WTC11 (cell line): Measurements from ENCODE around the gene CSF1. TPM values are rescaled to one million over a fixed set of nuclear protein-coding genes. Genes with fewer than 3 reads are reported as not detected.

Source experiments
- ATAC-seq: fragments of 200-7000 bp; cut with Tn5 transposase; 2 replicates; pipeline ENCODE4 v1.10.0; 2021; ENCODE audit warnings: mild to moderate bottlenecking, moderate library complexity
- CTCF ChIA-PET: fragments of 300-600 bp; sonication (Branson Sonifier 250); formaldehyde crosslinking; loops from one replicate; lab custom pipeline; 2021; ENCODE audit warnings: antibody characterized with exemption; lab: Charles Lee
- POLR2A ChIA-PET: fragments of 350-600 bp; sonication (Branson Sonifier 250); formaldehyde crosslinking; loops from one replicate; lab custom pipeline; 2021; ENCODE audit warnings: antibody characterized with exemption; lab: Charles Lee
- DNase-seq: peaks from one replicate; pipeline ENCODE4 v3.0.0; 2021; ENCODE audit warnings: low spot score
- H3K27ac Mint-ChIP-seq: 2 replicates; pipeline ENCODE4 v1.8.0; 2021; ENCODE audit warnings: mixed read lengths
- H3K27me3 Mint-ChIP-seq: 2 replicates; pipeline ENCODE4 v1.8.0; 2021; ENCODE audit warnings: low read depth, mild to moderate bottlenecking, moderate library complexity, mixed read lengths
- H3K36me3 Mint-ChIP-seq: 2 replicates; pipeline ENCODE4 v1.8.0; 2021; ENCODE audit warnings: mixed read lengths
- H3K4me1 Mint-ChIP-seq: 2 replicates; pipeline ENCODE4 v1.8.0; 2022; ENCODE audit warnings: mixed read lengths
- H3K4me3 Mint-ChIP-seq: 2 replicates; pipeline ENCODE4 v1.8.0; 2021; ENCODE audit warnings: mild to moderate bottlenecking, moderate library complexity, mixed read lengths
- H3K9me3 Mint-ChIP-seq: 2 replicates; pipeline ENCODE4 v1.8.0; 2021; ENCODE audit warnings: mixed read lengths
- ARID4B ChIP-seq: sonication (generic); formaldehyde crosslinking; IDR thresholded peaks from 2 replicates; pipeline ENCODE4 v1.8.0; 2023; ENCODE audit warnings: missing genetic modification reagents, mild to moderate bottlenecking, borderline replicate concordance
- ATF3 ChIP-seq: sonication (generic); formaldehyde crosslinking; conservative IDR thresholded peaks from 2 replicates; pipeline ENCODE4 v1.8.1; 2022; ENCODE audit warnings: mild to moderate bottlenecking, missing genetic modification reagents
- ATF6 ChIP-seq: sonication (generic); formaldehyde crosslinking; IDR thresholded peaks from 2 replicates; pipeline ENCODE4 v1.8.1; 2023; ENCODE audit warnings: mild to moderate bottlenecking, missing genetic modification reagents
- CBFB ChIP-seq: sonication (generic); formaldehyde crosslinking; IDR thresholded peaks from 2 replicates; pipeline ENCODE4 v1.8.1; 2022; ENCODE audit warnings: mild to moderate bottlenecking, low read depth, missing genetic modification reagents
- ELF4 ChIP-seq: sonication (generic); formaldehyde crosslinking; IDR thresholded peaks from 2 replicates; pipeline ENCODE4 v1.8.1; 2022; ENCODE audit warnings: low read depth, mild to moderate bottlenecking, moderate library complexity, missing genetic modification reagents
- ETV6 ChIP-seq: sonication (generic); formaldehyde crosslinking; IDR thresholded peaks from 2 replicates; pipeline ENCODE4 v1.8.1; 2022; ENCODE audit warnings: mild to moderate bottlenecking, missing genetic modification reagents
- FOXP1 ChIP-seq: sonication (generic); formaldehyde crosslinking; IDR thresholded peaks from 2 replicates; pipeline ENCODE4 v1.8.0; 2022; ENCODE audit warnings: missing genetic modification reagents, mild to moderate bottlenecking, moderate library complexity, borderline replicate concordance
- HMGA2 ChIP-seq: fragments of 250-450 bp; sonication (Bioruptor Pico); IDR thresholded peaks from 2 replicates; pipeline ENCODE4 v1.4.0; 2021; ENCODE audit warnings: mild to moderate bottlenecking, moderate library complexity
- JUN ChIP-seq: sonication (generic); formaldehyde crosslinking; IDR thresholded peaks from 2 replicates; pipeline ENCODE4 v1.8.0; 2023; ENCODE audit warnings: mild to moderate bottlenecking, missing genetic modification reagents
- NR1H2 ChIP-seq: sonication (generic); formaldehyde crosslinking; IDR thresholded peaks from 2 replicates; pipeline ENCODE4 v1.9.0; 2021; ENCODE audit warnings: mild to moderate bottlenecking, moderate library complexity, missing genetic modification reagents
- NR3C1 ChIP-seq: sonication (generic); formaldehyde crosslinking; conservative IDR thresholded peaks from 2 replicates; pipeline ENCODE4 v1.8.1; 2023; ENCODE audit warnings: low read depth, mild to moderate bottlenecking, missing genetic modification reagents
- TCF7 ChIP-seq: sonication (generic); formaldehyde crosslinking; IDR thresholded peaks from 2 replicates; pipeline ENCODE4 v1.8.0; 2022; ENCODE audit warnings: mild to moderate bottlenecking, low read depth, missing genetic modification reagents, moderate library complexity
- ZNF219 ChIP-seq: sonication (generic); formaldehyde crosslinking; IDR thresholded peaks from 2 replicates; pipeline ENCODE4 v1.8.0; 2023; ENCODE audit warnings: missing genetic modification reagents, mild to moderate bottlenecking, borderline replicate concordance
- ZNF263 ChIP-seq: sonication (generic); formaldehyde crosslinking; IDR thresholded peaks from 2 replicates; pipeline ENCODE4 v1.8.1; 2022; ENCODE audit warnings: low read depth, mild to moderate bottlenecking, moderate library complexity, missing genetic modification reagents
- ZNF281 ChIP-seq: sonication (generic); formaldehyde crosslinking; IDR thresholded peaks from 2 replicates; pipeline ENCODE4 v1.8.0; 2023; ENCODE audit warnings: mild to moderate bottlenecking, missing genetic modification reagents
- ZNF396 ChIP-seq: fragments of 250-450 bp; sonication (Bioruptor Pico); IDR thresholded peaks from 2 replicates; pipeline ENCODE4 v1.8.0; 2021; ENCODE audit warnings: mild to moderate bottlenecking, moderate library complexity, borderline replicate concordance
- total RNA-seq: library from RNA; stranded (reverse); gene quantifications from 3 replicates; pipeline ENCODE4 v1.2.3, GENCODE V29; 2021

The CSF1 gene
- total RNA-seq, 1 experiment from 2014 or later, result 3.0 TPM

- Mint-ChIP-seq H3K9me3 (peaks cover 3% of the 10 kb centered on the region; the same call in 1 of the 2 replicates), H3K4me3 (no peak overlapping the region), H3K4me1 (peaks cover 23% of the 10 kb centered on the region), H3K27ac (no peak overlapping the region), H3K36me3 (no peaks in the 10 kb centered on the region), H3K27me3 (no peaks in the 10 kb centered on the region)
- no peak for DNase-seq
- POLR2A ChIA-PET, result no interaction called here
- ATAC-seq, result no peak
- CTCF ChIA-PET, result interaction anchor here (2.6 kb wide), 1 partner anchor 57 kb away, joined by 7 read pairs; the partner anchor contains the start of gene AHCYL1
- TF ChIP-seq TCF7 (CRISPR knock-in tag) (no peak), CBFB (CRISPR knock-in tag) (no peak), ATF6 (CRISPR knock-in tag) (no peak), FOXP1 (CRISPR knock-in tag) (no peak), ZNF219 (no peak), ETV6 (no peak), ZNF396 (CRISPR knock-in tag) (no peak), NR3C1 (CRISPR knock-in tag) (no peak), ARID4B (CRISPR knock-in tag) (no peak), ATF3 (CRISPR knock-in tag) (no peak), NR1H2 (no peak), JUN (no peak)
- TF ChIP-seq, all 79 proteins: peak for 0
Observed at GRCh38 chr1:109927356-109927755, 16.7 kb downstream of the CSF1 start.

- Mint-ChIP-seq H3K4me3 (no peak overlapping the region), H3K9me3 (peaks cover 3% of the 10 kb centered on the region; the same call in 1 of the 2 replicates), H3K27ac (no peak overlapping the region), H3K27me3 (no peaks in the 10 kb centered on the region), H3K36me3 (no peaks in the 10 kb centered on the region), H3K4me1 (peaks cover 23% of the 10 kb centered on the region)
- ChIA-PET CTCF (interaction anchor here (2.6 kb wide), 1 partner anchor 57 kb away, joined by 7 read pairs; the partner anchor contains the start of gene AHCYL1), POLR2A (interaction anchor here (0.7 kb wide), 1 partner anchor 16 kb away, joined by 3 read pairs; no protein-coding TSS in a partner anchor)
- DNase-seq, result no peak
- no peak for TF ChIP-seq HMGA2 (CRISPR knock-in tag)
- no peak for TF ChIP-seq NR3C1 (CRISPR knock-in tag)
- no peak for TF ChIP-seq ZNF263 (CRISPR knock-in tag)
- no peak for TF ChIP-seq ELF4 (CRISPR knock-in tag)
- no peak for TF ChIP-seq ZNF281
- no peak for ATAC-seq
Observed at GRCh38 chr1:109927911-109928321, 17.3 kb downstream of the CSF1 start.
